GM12864 (cell line): Measurements from ENCODE around the gene PLA2G4D.

ENCODE experiments used
- DNase-seq: peaks from one replicate; pipeline ENCODE4 v3.0.0-alpha.2; 2011; ENCODE audit warnings: low read depth
- H3K4me3 ChIP-seq: 2 replicates; pipeline ENCODE4 v1.5.1; 2011; ENCODE audit warnings: mild to moderate bottlenecking, low read depth, low read length, control low read depth
- CTCF ChIP-seq: IDR thresholded peaks from 2 replicates; pipeline ENCODE4 v1.5.1; 2011; ENCODE audit warnings: low read depth, mild to moderate bottlenecking, moderate library complexity, low read length, control low read depth, inconsistent platforms; ENCODE audit errors: missing control alignments

PLA2G4D gene

GRCh38 chr15:42072141-42072685 is 22.1 kb downstream of the PLA2G4D start:
- no peak for TF ChIP-seq CTCF
- DNase-seq = no peak
- no peak overlapping the region for H3K4me3 ChIP-seq

- no peak overlapping the region for H3K4me3 ChIP-seq
- no peak for DNase-seq
- no peak for TF ChIP-seq CTCF
These were observed 22.6 kb downstream of the PLA2G4D start for GRCh38 chr15:42071717-42072116.

GRCh38 chr15:42070976-42071350 is 23.4 kb downstream of the PLA2G4D start:
- DNase-seq = no peak
- H3K4me3 ChIP-seq = no peak overlapping the region
- no peak for TF ChIP-seq CTCF

GRCh38 chr15:42070279-42070975 is 23.9 kb downstream of the PLA2G4D start:
- no peak for TF ChIP-seq CTCF
- DNase-seq = no peak
- H3K4me3 ChIP-seq = no peak overlapping the region

GRCh38 chr15:42069496-42070278 is 24.7 kb downstream of the PLA2G4D start:
- DNase-seq = no peak
- H3K4me3 ChIP-seq = no peak overlapping the region
- TF ChIP-seq CTCF = no peak

GRCh38 chr15:42069025-42069424 is 25.3 kb downstream of the PLA2G4D start:
- DNase-seq = no peak
- H3K4me3 ChIP-seq = no peak overlapping the region
- TF ChIP-seq CTCF = no peak
